ENCODE results near the gene SLC2A6. TPM values are rescaled to one million over a fixed set of nuclear protein-coding genes. Genes with fewer than 3 reads are reported as not detected.

SLC2A6 gene
- total RNA-seq, 3 donors from 2014 or later, result 1.8 to 2.0 (median 1.8) TPM

DNA sequence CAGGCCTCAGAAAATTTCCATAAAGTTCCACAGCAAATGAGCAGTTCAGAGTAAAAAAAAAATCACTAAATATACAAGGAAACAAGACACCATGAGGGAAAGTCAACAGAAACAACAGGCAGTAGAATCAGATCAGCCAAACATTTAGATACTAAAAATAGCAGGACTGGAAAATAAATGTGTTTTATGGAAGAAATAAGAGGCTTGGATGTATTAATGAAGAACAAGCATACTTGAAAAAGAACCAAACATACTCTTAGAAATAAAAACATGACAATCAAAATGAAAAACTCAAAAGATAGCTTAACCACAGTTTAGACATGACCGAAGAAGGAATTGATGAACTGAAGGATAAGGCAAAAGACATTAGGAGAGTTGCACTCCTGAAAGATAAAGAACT is 23.2 kb upstream of the SLC2A6 start:
- Histone ChIP-seq H3K27me3 (peaks cover 3 to 4% of the 10 kb centered on the region in 2 donors), H3K4me1 (no peaks in the 10 kb centered on the region), H3K36me3 (no peaks in the 10 kb centered on the region), H3K27ac (no peak overlapping the region), H3K9me3 (peaks cover 0 to 17% of the 10 kb centered on the region in 2 donors), H3K4me3 (no peak overlapping the region)
- no peak for DNase-seq (ENCODE audit: low spot score in 2 of 2)
- TF ChIP-seq, protein P1, sequence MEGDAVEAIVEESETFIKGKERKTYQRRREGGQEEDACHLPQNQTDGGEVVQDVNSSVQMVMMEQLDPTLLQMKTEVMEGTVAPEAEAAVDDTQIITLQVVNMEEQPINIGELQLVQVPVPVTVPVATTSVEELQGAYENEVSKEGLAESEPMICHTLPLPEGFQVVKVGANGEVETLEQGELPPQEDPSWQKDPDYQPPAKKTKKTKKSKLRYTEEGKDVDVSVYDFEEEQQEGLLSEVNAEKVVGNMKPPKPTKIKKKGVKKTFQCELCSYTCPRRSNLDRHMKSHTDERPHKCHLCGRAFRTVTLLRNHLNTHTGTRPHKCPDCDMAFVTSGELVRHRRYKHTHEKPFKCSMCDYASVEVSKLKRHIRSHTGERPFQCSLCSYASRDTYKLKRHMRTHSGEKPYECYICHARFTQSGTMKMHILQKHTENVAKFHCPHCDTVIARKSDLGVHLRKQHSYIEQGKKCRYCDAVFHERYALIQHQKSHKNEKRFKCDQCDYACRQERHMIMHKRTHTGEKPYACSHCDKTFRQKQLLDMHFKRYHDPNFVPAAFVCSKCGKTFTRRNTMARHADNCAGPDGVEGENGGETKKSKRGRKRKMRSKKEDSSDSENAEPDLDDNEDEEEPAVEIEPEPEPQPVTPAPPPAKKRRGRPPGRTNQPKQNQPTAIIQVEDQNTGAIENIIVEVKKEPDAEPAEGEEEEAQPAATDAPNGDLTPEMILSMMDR (IDR thresholded peaks at IDR 0.05), result no peak
- no peak for TF ChIP-seq POLR2AphosphoS5 (IDR thresholded peaks at IDR 0.05)
- TF ChIP-seq POLR2A (IDR thresholded peaks at IDR 0.05), result no peak
- intact Hi-C loops (cut with DNase I; ENCODE audit: low total_unique reads), result no loop called here

DNA sequence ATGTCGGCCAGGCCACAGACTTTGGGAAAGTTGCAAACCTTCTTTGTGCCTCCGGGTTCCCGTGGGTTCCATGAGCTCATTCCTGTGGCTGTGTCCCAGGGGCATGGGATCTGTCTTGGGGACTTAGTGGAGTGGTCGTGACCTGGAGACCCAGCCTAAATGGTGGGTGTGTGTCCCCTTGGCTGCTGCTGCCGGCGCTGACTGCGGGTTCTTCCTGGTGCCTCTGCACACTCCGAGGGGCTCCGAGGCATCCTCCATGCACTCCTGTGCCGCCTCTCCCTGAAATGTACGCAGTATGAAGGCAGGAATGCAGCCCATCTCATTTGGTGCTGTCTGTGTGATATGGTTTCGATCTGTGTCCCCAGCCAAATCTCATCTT is 21.0 kb upstream of the SLC2A6 start:
- no peak for DNase-seq (ENCODE audit: low spot score in 2 of 2)
- TF ChIP-seq, protein P1 (IDR thresholded peaks at IDR 0.05), result no peak
- TF ChIP-seq POLR2AphosphoS5 (IDR thresholded peaks at IDR 0.05), result no peak
- TF ChIP-seq POLR2A (IDR thresholded peaks at IDR 0.05), result no peak
- no peak overlapping the region for H3K4me3 ChIP-seq
- H3K27ac ChIP-seq, result no peak overlapping the region
- H3K9me3 ChIP-seq, result peaks cover 0 to 17% of the 10 kb centered on the region in 2 donors
- H3K36me3 ChIP-seq, result no peaks in the 10 kb centered on the region
- peaks cover 3 to 12% of the 10 kb centered on the region in 2 donors for H3K27me3 ChIP-seq
- intact Hi-C loops (cut with DNase I; ENCODE audit: low total_unique reads), result no loop called here
- H3K4me1 ChIP-seq, result no peaks in the 10 kb centered on the region

DNA sequence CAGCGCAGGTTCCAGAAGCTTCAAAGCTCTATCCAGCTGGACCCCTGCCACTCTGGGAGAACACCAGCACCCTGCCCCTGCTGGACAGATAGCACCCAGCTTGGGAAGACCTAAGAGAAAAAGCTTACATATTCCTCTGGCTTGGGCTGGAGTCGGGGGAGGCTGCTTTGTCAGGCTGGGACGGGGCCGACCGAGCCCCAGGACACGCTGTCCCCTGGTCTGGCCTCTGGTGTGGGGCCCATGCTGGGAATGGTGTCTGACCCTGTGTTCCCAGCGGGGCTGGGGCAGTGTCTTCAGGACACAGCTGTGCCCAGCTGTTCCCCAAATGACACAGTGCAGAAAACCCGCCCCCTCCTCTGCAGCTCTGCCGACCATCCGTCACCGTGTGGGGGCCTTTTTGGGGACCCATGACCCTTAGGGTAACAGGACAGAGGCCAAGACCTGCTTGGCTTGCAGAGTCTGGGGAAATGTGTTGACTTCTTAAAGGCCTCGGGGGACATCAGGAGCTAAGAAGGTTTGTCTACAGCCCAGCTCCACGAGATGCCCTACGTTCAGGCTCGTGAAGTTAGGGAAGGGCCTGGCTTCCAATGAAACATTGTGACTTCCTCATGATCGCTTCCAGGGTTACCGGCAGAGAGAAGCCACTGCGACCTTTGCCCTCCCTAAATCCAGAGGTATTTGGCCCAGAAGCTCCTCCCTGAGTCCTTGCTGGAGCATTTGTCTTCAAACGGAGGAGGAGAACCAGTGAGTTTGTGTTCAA is 20.4 kb upstream of the SLC2A6 start:
- no peak for DNase-seq (ENCODE audit: low spot score in 2 of 2)
- Histone ChIP-seq H3K4me1 (no peaks in the 10 kb centered on the region), H3K27ac (no peak overlapping the region), H3K4me3 (no peak overlapping the region), H3K27me3 (peaks cover 3 to 12% of the 10 kb centered on the region in 2 donors), H3K36me3 (no peaks in the 10 kb centered on the region), H3K9me3 (peaks cover 0 to 17% of the 10 kb centered on the region in 2 donors)
- no peak for TF ChIP-seq POLR2A (IDR thresholded peaks at IDR 0.05)
- TF ChIP-seq, protein P1 (IDR thresholded peaks at IDR 0.05), result no peak
- TF ChIP-seq POLR2AphosphoS5 (IDR thresholded peaks at IDR 0.05), result no peak
- intact Hi-C loops (cut with DNase I; ENCODE audit: low total_unique reads), result no loop called here

DNA sequence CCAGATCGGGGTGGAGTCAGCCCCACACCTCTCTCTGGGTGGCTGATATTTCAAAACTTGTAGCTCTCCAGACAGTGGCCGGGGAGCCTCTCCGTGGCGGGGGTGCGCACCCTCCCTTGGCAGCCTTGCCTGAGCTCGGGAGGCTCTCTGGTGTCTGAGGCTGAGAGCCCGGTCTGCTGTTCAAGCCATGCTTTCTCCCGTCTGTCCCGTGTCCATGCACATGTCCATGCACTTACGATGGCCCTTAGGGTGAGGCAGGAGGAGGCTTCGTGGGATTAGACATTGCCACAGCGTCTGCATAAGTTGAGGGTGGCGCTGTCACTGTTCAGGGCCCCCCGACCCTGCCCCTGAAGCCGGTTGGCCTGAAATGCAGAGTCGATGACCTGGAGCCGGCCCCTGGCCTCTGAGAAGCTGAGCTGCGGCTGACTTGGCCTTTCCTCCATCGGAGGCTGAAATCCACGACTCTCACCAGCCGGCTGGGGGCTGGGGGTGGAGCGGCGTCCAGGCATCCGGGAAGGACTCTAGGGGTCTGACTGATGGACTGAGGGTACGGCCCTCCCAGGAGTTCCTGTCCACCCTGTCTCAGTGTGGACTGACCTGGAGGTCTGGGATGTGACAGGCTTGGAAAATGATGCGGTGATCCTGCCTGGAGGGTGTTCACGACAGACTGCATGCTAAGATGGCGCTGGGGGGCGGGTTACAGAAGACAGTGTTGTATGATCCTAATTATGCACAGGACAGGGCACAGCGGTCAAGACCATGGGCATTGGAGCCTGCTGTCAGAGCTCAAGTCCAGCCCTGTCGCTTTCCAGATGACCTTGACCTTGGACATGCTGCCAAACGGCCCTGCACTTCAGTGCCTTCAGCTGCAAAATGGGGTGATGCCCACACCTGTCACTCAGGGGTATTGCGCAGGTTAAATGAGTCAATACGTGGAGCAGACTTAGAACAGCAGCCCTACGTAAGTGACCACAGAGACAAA is 18.3 kb upstream of the SLC2A6 start:
- no peaks in the 10 kb centered on the region for H3K36me3 ChIP-seq
- TF ChIP-seq POLR2AphosphoS5 (IDR thresholded peaks at IDR 0.05) (no peak), POLR2A (IDR thresholded peaks at IDR 0.05) (no peak)
- TF ChIP-seq, protein P1 (IDR thresholded peaks at IDR 0.05), result no peak
- no peak overlapping the region for H3K4me3 ChIP-seq
- peaks cover 0 to 11% of the 10 kb centered on the region in 2 donors for H3K9me3 ChIP-seq
- no peak overlapping the region for H3K27ac ChIP-seq
- intact Hi-C loops (cut with DNase I; ENCODE audit: low total_unique reads), result no loop called here
- no peak for DNase-seq (ENCODE audit: low spot score in 2 of 2)
- no peaks in the 10 kb centered on the region for H3K4me1 ChIP-seq
- H3K27me3 ChIP-seq, result peaks cover 3 to 12% of the 10 kb centered on the region in 2 donors

All from breast epithelium (tissue), 4 donors.